Neutrophil (primary cell): ENCODE results near the gene SLIT3.

Experiments
- H3K27ac ChIP-seq: fragments of 200-600 bp; sonication (generic); 2 replicates; pipeline ENCODE4 v1.5.1; 2016; ENCODE audit warnings: mild to moderate bottlenecking, moderate library complexity
- H3K27me3 ChIP-seq: fragments of 200-600 bp; sonication (generic); 2 replicates; pipeline ENCODE4 v1.6.0; 2016; ENCODE audit warnings: mild to moderate bottlenecking
- H3K36me3 ChIP-seq: fragments of 200-600 bp; sonication (generic); 2 replicates; pipeline ENCODE4 v1.5.1; 2017
- H3K4me1 ChIP-seq, 2 experiments: fragments of 200-600 bp in 1 of 2; sonication (generic) in 1 of 2; 1 replicate in 1 of 2; 2 replicates in 1 of 2; pipeline versions ENCODE4 v1.5.1 to v1.6.1; 2013 to 2016; ENCODE audit warnings: low read depth in 1 of 2, low read length in 1 of 2, mild to moderate bottlenecking in 1 of 2, moderate library complexity in 1 of 2; ENCODE audit not compliant: control insufficient read depth in 1 of 2, insufficient read depth in 1 of 2
- H3K4me3 ChIP-seq, 2 experiments: fragments of 200-600 bp in 1 of 2; sonication (generic) in 1 of 2; 1 replicate in 1 of 2; 2 replicates in 1 of 2; pipeline ENCODE4 v1.5.1; 2013 to 2016; ENCODE audit warnings: low read depth in 1 of 2, low read length in 1 of 2, mild to moderate bottlenecking in 1 of 2, moderate library complexity in 1 of 2
- H3K9me3 ChIP-seq: fragments of 200-600 bp; sonication (generic); 2 replicates; pipeline ENCODE4 v1.5.1; 2016
- TF ChIP-seq, protein P1 (sequence below): fragments of 200-600 bp; sonication (generic); IDR thresholded peaks from 2 replicates; pipeline ENCODE4 v1.5.1; 2016; ENCODE audit warnings: antibody characterized with exemption

Gene SLIT3

DNA sequence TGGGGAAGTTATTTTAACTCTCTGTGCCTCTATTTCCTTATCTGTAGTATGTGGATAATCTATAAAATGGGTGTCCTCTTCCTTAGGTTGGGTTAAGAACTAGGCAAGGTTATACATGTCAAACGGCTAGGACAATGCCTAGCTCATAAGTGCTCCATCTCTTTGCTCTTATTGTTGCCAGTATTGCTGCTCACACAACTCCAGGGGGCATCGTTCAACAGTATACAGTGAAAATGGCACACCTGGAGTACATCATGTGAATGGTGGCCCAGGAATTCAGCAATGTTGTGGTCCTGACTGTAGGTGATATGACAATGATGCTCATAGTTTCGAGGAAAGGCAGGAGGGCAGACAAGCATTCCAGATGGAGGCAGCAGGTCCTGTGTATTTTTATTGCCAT, 30.1 kb downstream of the SLIT3 start:
- Histone ChIP-seq H3K4me1 (no peaks in the 10 kb centered on the region), H3K27me3 (peaks cover 4% of the 10 kb centered on the region), H3K9me3 (no peaks in the 10 kb centered on the region), H3K4me3 (no peak overlapping the region), H3K27ac (no peak overlapping the region), H3K36me3 (no peaks in the 10 kb centered on the region)
- TF ChIP-seq, protein P1, sequence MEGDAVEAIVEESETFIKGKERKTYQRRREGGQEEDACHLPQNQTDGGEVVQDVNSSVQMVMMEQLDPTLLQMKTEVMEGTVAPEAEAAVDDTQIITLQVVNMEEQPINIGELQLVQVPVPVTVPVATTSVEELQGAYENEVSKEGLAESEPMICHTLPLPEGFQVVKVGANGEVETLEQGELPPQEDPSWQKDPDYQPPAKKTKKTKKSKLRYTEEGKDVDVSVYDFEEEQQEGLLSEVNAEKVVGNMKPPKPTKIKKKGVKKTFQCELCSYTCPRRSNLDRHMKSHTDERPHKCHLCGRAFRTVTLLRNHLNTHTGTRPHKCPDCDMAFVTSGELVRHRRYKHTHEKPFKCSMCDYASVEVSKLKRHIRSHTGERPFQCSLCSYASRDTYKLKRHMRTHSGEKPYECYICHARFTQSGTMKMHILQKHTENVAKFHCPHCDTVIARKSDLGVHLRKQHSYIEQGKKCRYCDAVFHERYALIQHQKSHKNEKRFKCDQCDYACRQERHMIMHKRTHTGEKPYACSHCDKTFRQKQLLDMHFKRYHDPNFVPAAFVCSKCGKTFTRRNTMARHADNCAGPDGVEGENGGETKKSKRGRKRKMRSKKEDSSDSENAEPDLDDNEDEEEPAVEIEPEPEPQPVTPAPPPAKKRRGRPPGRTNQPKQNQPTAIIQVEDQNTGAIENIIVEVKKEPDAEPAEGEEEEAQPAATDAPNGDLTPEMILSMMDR: no peak

DNA sequence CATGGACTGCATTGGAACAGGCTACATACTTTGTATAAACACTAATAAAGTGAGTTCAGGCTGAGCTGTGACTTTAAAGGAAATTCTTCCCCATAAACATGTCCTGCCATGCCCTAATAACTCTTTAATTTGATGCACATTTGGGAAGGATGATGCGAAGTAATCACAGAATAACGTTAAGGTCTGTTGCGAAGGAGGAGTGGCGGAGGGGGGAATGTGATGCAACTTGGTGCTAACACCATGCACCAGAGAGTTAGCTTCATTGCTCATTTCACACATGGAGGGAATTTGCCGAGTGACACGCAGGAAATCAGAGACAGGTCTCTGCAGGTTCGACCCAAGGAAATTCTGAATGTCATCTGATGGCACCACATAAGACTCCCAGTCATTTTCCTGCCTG, 32.9 kb downstream of the SLIT3 start:
- H3K27ac ChIP-seq: no peak overlapping the region
- no peaks in the 10 kb centered on the region for H3K36me3 ChIP-seq
- H3K27me3 ChIP-seq: peaks cover 4% of the 10 kb centered on the region
- H3K4me1 ChIP-seq: no peaks in the 10 kb centered on the region
- no peaks in the 10 kb centered on the region for H3K9me3 ChIP-seq
- TF ChIP-seq, protein P1: no peak
- no peak overlapping the region for H3K4me3 ChIP-seq

- H3K4me3 ChIP-seq: no peak overlapping the region
- H3K27ac ChIP-seq: no peak overlapping the region
- H3K9me3 ChIP-seq: no peaks in the 10 kb centered on the region
- TF ChIP-seq, protein P1: no peak
- no peaks in the 10 kb centered on the region for H3K4me1 ChIP-seq
- H3K27me3 ChIP-seq: peaks cover 4% of the 10 kb centered on the region
- no peaks in the 10 kb centered on the region for H3K36me3 ChIP-seq
These were observed 35.1 kb downstream of the SLIT3 start for GRCh38 chr5:169265888-169266287.

GRCh38 chr5:169263591-169263990, 37.3 kb downstream of the SLIT3 start:
- no peaks in the 10 kb centered on the region for H3K36me3 ChIP-seq
- TF ChIP-seq, protein P1: no peak
- no peaks in the 10 kb centered on the region for H3K27me3 ChIP-seq
- H3K27ac ChIP-seq: no peak overlapping the region
- no peaks in the 10 kb centered on the region for H3K4me1 ChIP-seq
- no peaks in the 10 kb centered on the region for H3K9me3 ChIP-seq
- H3K4me3 ChIP-seq: no peak overlapping the region

DNA sequence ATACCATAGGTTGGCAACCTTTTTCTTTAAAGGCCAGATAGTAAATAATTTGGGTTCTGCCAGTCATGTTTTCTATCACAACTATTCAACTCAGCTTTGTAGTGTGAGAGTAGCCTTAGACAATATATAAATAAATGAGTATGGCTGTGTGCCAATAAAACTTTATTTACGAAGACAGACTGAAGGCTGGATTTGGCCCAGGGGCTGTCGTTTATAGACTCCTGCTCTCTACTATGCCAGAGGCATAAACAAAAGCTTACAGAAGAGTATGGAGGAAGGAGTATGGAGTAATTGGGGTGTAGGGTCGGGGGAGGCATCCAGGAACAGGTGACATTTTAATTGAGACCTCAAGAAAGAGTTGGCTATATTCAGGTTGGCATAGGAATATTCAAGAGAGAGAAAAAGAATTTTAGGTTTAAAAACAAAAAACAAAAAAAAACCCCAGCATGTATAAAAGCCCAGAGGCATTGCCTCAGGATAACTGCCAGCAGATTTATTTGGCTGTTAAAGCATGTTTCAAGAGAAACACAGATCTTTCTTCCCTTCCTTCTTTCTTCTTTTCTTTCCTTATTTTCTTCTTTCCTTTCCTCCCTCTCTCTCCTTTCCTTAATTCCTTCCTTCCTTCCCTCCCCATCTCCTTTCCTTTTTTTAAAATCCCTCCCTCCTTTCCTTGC, 39.9 kb downstream of the SLIT3 start:
- no peaks in the 10 kb centered on the region for H3K4me1 ChIP-seq
- TF ChIP-seq, protein P1: no peak
- H3K36me3 ChIP-seq: no peaks in the 10 kb centered on the region
- no peak overlapping the region for H3K27ac ChIP-seq
- H3K4me3 ChIP-seq: no peak overlapping the region
- H3K27me3 ChIP-seq: no peaks in the 10 kb centered on the region
- H3K9me3 ChIP-seq: no peaks in the 10 kb centered on the region
